Esophagus squamous epithelium (tissue), 5 donors: ENCODE results near the gene ARFIP1. TPM values are rescaled to one million over a fixed set of nuclear protein-coding genes. Genes with fewer than 3 reads are reported as not detected.

ENCODE experiments used
- DNase-seq: peaks from one replicate; lab custom pipeline; 2025; lab: John Stamatoyannopoulos, UW
- H3K27ac ChIP-seq, 4 donors: fragments of 200-600 bp; sonication (generic); one replicate each; pipeline ENCODE4 v1.5.1; 2016 to 2019; ENCODE audit warnings: mild to moderate bottlenecking in 1 of 4
- H3K27me3 ChIP-seq, 4 donors: fragments of 200-600 bp; sonication (generic); 1 replicate in 3 of 4; 2 replicates in 1 of 4; pipeline versions ENCODE4 v1.5.1 to v1.6.0; 2017 to 2021; ENCODE audit warnings: antibody characterized with exemption in 1 of 4
- H3K36me3 ChIP-seq, 3 donors: fragments of 200-600 bp; sonication (generic); one replicate each; pipeline ENCODE4 v1.5.1; 2016 to 2019
- H3K4me1 ChIP-seq, 3 donors: fragments of 200-600 bp; sonication (generic); one replicate each; pipeline ENCODE4 v1.5.1; 2017 to 2019
- H3K4me3 ChIP-seq, 4 donors: fragments of 200-600 bp; sonication (generic); 1 replicate in 3 of 4; 2 replicates in 1 of 4; pipeline ENCODE4 v1.5.1; 2016 to 2019; ENCODE audit warnings: mild to moderate bottlenecking in 2 of 4, moderate library complexity in 1 of 4
- H3K9me3 ChIP-seq, 3 donors: fragments of 200-600 bp; sonication (generic); one replicate each; pipeline ENCODE4 v1.5.1; 2016 to 2019
- CTCF ChIP-seq, 6 experiments: fragments of 450-650 bp in 4 of 6; fragments of 200-600 bp in 2 of 6; sonication (generic) in 2 of 6; IDR thresholded peaks; one replicate each; pipeline ENCODE4 v1.5.1; 2016 to 2019; ENCODE audit warnings: antibody characterized with exemption in 6 of 6, mild to moderate bottlenecking in 4 of 6, moderate library complexity in 4 of 6
- POLR2A ChIP-seq, 4 donors: fragments of 450-650 bp; IDR thresholded peaks; one replicate each; pipeline ENCODE4 v1.6.1; 2017; ENCODE audit warnings: antibody characterized with exemption in 4 of 4, mild to moderate bottlenecking in 4 of 4, moderate library complexity in 3 of 4
- WGBS, 2 donors: methylation state at CpG; one replicate each; pipeline ENCODE4 v1.1.5; 2018; 5-methylcytosine and 5-hydroxymethylcytosine counted together
- intact Hi-C: fragments of 100-400 bp; cut with DNase I; formaldehyde crosslinking; loops from one replicate; pipeline ENCODE4 v1.15.0; 2022
- total RNA-seq, 4 donors: library from RNA; depleted of rRNA; stranded (reverse); fragments of >200 nt; gene quantifications; one replicate each; pipeline ENCODE4 v1.1.0, GENCODE V29; 2016
- donor health status: DM: yes; HTN: yes; CAD: no.

ARFIP1 gene
- total RNA-seq, 4 donors from 2014 or later: 21.7 to 34.3 (median 28.0) TPM

- H3K4me3 ChIP-seq: no peak overlapping the region
- TF ChIP-seq POLR2A (IDR thresholded peaks at IDR 0.05): no peak
- no peak for TF ChIP-seq CTCF (IDR thresholded peaks at IDR 0.05)
- intact Hi-C loops: no loop called here
- peaks cover 0 to 25% (median 0%) of the 10 kb centered on the region in 3 donors for H3K36me3 ChIP-seq
- WGBS, 2 donors: 60 to 72% methylated on average over 4 of the region's 4 CpGs
- no peak overlapping the region for H3K27ac ChIP-seq
- no peak for DNase-seq
- no peaks in the 10 kb centered on the region for H3K9me3 ChIP-seq
- H3K4me1 ChIP-seq: peaks cover 0 to 33% (median 0%) of the 10 kb centered on the region in 3 donors
- peaks cover 0 to 4% (median 0%) of the 10 kb centered on the region in 4 donors for H3K27me3 ChIP-seq
Measured at GRCh38 chr4:152944666-152945320, 165.0 kb downstream of the ARFIP1 start.

GRCh38 chr4:152945639-152946038, 165.9 kb downstream of the ARFIP1 start:
- no peak for DNase-seq
- TF ChIP-seq POLR2A (IDR thresholded peaks at IDR 0.05) (no peak), CTCF (IDR thresholded peaks at IDR 0.05) (no peak)
- Histone ChIP-seq H3K9me3 (no peaks in the 10 kb centered on the region), H3K4me3 (no peak overlapping the region), H3K4me1 (peaks cover 0 to 25% (median 0%) of the 10 kb centered on the region in 3 donors), H3K36me3 (peaks cover 0 to 34% (median 0%) of the 10 kb centered on the region in 3 donors), H3K27me3 (no peaks in the 10 kb centered on the region), H3K27ac (no peak overlapping the region)
- 88% methylated on average over 8 to 9 of the region's 9 CpGs for WGBS, 2 donors
- intact Hi-C loops: no loop called here

- Histone ChIP-seq H3K27me3 (no peaks in the 10 kb centered on the region), H3K4me1 (peaks cover 0 to 24% (median 0%) of the 10 kb centered on the region in 3 donors), H3K36me3 (peaks cover 0 to 34% (median 0%) of the 10 kb centered on the region in 3 donors), H3K9me3 (no peaks in the 10 kb centered on the region), H3K27ac (no peak overlapping the region), H3K4me3 (no peak overlapping the region)
- no peak for DNase-seq
- 61% methylated on average over 4 of the region's 4 CpGs for WGBS, 2 donors
- TF ChIP-seq CTCF (IDR thresholded peaks at IDR 0.05): no peak
- TF ChIP-seq POLR2A (IDR thresholded peaks at IDR 0.05): no peak
- intact Hi-C loops: no loop called here
Measured at GRCh38 chr4:152946446-152946845, 166.7 kb downstream of the ARFIP1 start.

- TF ChIP-seq CTCF (IDR thresholded peaks at IDR 0.05) (no peak), POLR2A (IDR thresholded peaks at IDR 0.05) (no peak)
- H3K36me3 ChIP-seq: peaks cover 0 to 34% (median 0%) of the 10 kb centered on the region in 3 donors
- H3K4me3 ChIP-seq: no peak overlapping the region
- intact Hi-C loops: no loop called here
- DNase-seq: no peak
- H3K4me1 ChIP-seq: peaks cover 0 to 24% (median 0%) of the 10 kb centered on the region in 3 donors
- no peak overlapping the region for H3K27ac ChIP-seq
- WGBS, 2 donors: 78 to 84% methylated on average over 2 of the region's 2 CpGs
- H3K9me3 ChIP-seq: no peaks in the 10 kb centered on the region
- H3K27me3 ChIP-seq: no peaks in the 10 kb centered on the region
Measured at GRCh38 chr4:152947311-152947710, 167.6 kb downstream of the ARFIP1 start.

GRCh38 chr4:152949930-152950329, 170.2 kb downstream of the ARFIP1 start:
- 83 to 84% methylated on average over 5 to 7 of the region's 8 CpGs for WGBS, 2 donors
- no peak for DNase-seq
- H3K9me3 ChIP-seq: no peaks in the 10 kb centered on the region
- intact Hi-C loops: no loop called here
- H3K4me3 ChIP-seq: no peak overlapping the region
- peaks cover 0 to 9% (median 0%) of the 10 kb centered on the region in 3 donors for H3K4me1 ChIP-seq
- no peaks in the 10 kb centered on the region for H3K27me3 ChIP-seq
- no peak for TF ChIP-seq POLR2A (IDR thresholded peaks at IDR 0.05)
- no peak for TF ChIP-seq CTCF (IDR thresholded peaks at IDR 0.05)
- peaks cover 0 to 34% (median 0%) of the 10 kb centered on the region in 3 donors for H3K36me3 ChIP-seq
- no peak overlapping the region for H3K27ac ChIP-seq
